Gastrocnemius medialis (tissue), 4 donors: ENCODE measurements around the gene LARP1.

Experiments
- POLR2A ChIP-seq, 2 donors: fragments of 450-650 bp; IDR thresholded peaks; one replicate each; pipeline ENCODE4 v1.6.1; 2017; ENCODE audit warnings: antibody characterized with exemption in 2 of 2, mild to moderate bottlenecking in 2 of 2, moderate library complexity in 2 of 2
- TF ChIP-seq, protein P1 (sequence below), 5 experiments: fragments of 450-650 bp in 3 of 5; fragments of 200-600 bp in 2 of 5; sonication (generic) in 2 of 5; IDR thresholded peaks in 4 of 5; conservative IDR thresholded peaks in 1 of 5; 1 replicate in 4 of 5; 2 replicates in 1 of 5; pipeline ENCODE4 v1.5.1; 2016 to 2019; ENCODE audit warnings: antibody characterized with exemption in 5 of 5, mild to moderate bottlenecking in 3 of 5, moderate library complexity in 3 of 5

DNA sequence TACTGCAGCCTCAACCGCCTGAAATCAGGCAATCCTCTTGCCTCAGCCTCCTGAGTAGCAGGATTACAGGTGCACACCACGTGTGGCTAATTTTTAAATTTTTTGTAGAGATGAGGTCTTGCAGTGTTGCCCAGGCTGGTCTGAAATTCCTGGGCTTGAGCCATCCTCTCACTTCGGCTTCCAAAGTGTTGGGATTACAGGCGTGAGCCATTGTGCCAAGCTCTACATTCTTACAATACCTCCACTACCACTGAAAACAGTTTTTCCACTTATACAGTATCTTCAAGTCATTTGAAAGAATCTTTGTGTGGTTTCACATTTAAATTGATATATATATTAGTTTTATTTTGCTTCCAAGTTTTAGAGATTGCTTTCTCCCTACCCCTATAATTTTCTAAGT is 42.6 kb downstream of the LARP1 start:
- TF ChIP-seq, protein P1, sequence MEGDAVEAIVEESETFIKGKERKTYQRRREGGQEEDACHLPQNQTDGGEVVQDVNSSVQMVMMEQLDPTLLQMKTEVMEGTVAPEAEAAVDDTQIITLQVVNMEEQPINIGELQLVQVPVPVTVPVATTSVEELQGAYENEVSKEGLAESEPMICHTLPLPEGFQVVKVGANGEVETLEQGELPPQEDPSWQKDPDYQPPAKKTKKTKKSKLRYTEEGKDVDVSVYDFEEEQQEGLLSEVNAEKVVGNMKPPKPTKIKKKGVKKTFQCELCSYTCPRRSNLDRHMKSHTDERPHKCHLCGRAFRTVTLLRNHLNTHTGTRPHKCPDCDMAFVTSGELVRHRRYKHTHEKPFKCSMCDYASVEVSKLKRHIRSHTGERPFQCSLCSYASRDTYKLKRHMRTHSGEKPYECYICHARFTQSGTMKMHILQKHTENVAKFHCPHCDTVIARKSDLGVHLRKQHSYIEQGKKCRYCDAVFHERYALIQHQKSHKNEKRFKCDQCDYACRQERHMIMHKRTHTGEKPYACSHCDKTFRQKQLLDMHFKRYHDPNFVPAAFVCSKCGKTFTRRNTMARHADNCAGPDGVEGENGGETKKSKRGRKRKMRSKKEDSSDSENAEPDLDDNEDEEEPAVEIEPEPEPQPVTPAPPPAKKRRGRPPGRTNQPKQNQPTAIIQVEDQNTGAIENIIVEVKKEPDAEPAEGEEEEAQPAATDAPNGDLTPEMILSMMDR (IDR thresholded peaks at IDR 0.05 in 4 of 5, conservative IDR thresholded peaks at IDR 0.05 in 1 of 5): no peak
- no peak for TF ChIP-seq POLR2A (IDR thresholded peaks at IDR 0.05)
